ENCODE data around the gene ADAMTS6.
A peak's percentile ranks its signal among the peaks of the same experiment; 100 is the strongest.

ADAMTS6 gene

GRCh38 chr5:65483546-65484346 lies 2.0 kb upstream of the ADAMTS6 start:
- Histone ChIP-seq H3K9ac (ENCODE audit: low read length) (peak overlapping the region; percentile 59), H3K9me3 (ENCODE audit: low read length) (no peaks in the 10 kb centered on the region), H3K4me1 (ENCODE audit: insufficient read depth, low read length) (peaks cover 11% of the 10 kb centered on the region), H3K4me3 (ENCODE audit: low read depth in 1 of 2, low read length in 2 of 2) (peak overlapping the region in 1 of 2 donors; percentile 96), H3K27me3 (ENCODE audit: control insufficient read depth in 1 of 2, insufficient read depth in 2 of 2, low read length in 2 of 2) (no peaks in the 10 kb centered on the region), H3K27ac (ENCODE audit: low read depth, low read length) (peak overlapping the region; percentile 75), H3K36me3 (ENCODE audit: insufficient read depth, low read length) (no peaks in the 10 kb centered on the region)

DNA sequence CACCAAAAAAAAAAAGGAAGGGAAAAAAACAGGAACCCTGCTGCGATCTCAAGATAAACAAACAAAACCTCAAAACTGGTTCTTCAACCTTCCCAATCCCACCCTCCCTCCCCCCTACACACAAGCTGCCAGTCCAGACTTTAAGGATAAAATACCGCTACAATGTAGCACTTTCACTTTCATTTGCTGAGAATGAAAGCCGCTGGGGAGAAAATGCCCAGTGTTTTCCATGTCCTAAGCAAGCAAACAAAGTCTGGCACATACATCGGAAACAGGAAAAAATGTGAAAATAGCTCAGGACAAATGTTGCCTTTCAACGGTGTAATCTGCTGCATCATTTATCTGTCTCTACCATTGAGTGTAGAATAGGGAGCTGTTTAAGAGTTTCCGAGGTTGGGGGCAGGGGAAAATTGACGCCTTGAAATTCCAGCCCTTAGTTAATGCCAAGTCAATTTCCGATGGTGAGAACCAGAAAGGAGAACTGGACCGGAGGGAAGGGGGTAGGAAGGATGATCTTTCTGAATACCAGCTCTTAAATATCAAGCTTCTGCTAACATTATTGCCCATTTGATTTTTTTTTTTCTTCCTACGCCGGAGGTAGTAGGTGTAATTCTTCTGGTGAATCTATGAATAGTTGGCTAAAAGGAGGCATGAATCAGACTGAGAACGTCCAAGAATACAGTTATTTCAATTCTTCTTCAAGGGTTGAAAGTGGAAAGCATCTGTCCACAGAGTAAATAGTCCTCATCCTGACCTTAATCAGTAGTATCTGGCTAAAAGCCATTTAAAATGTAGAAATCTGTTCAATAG lies 1.2 kb upstream of the ADAMTS6 start:
- peak overlapping the region; percentile 75 for H3K27ac ChIP-seq (ENCODE audit: low read depth, low read length)
- peak overlapping the region; percentile 15 to 96 for H3K4me3 ChIP-seq (ENCODE audit: low read depth in 1 of 2, low read length in 2 of 2)
- H3K36me3 ChIP-seq (ENCODE audit: insufficient read depth, low read length), result no peaks in the 10 kb centered on the region
- peaks cover 13% of the 10 kb centered on the region for H3K4me1 ChIP-seq (ENCODE audit: insufficient read depth, low read length)
- H3K9ac ChIP-seq (ENCODE audit: low read length), result peak overlapping the region; percentile 59
- H3K9me3 ChIP-seq (ENCODE audit: low read length), result no peaks in the 10 kb centered on the region
- no peaks in the 10 kb centered on the region for H3K27me3 ChIP-seq (ENCODE audit: control insufficient read depth in 1 of 2, insufficient read depth in 2 of 2, low read length in 2 of 2)

GRCh38 chr5:65482296-65482735 lies 596 bp upstream of the ADAMTS6 start:
- Histone ChIP-seq H3K9me3 (ENCODE audit: low read length) (no peaks in the 10 kb centered on the region), H3K27ac (ENCODE audit: low read depth, low read length) (peak overlapping the region; percentile 75), H3K36me3 (ENCODE audit: insufficient read depth, low read length) (no peaks in the 10 kb centered on the region), H3K4me1 (ENCODE audit: insufficient read depth, low read length) (peaks cover 13% of the 10 kb centered on the region), H3K9ac (ENCODE audit: low read length) (peak overlapping the region; percentile 59), H3K4me3 (ENCODE audit: low read depth in 1 of 2, low read length in 2 of 2) (peak overlapping the region; percentile 15 to 96), H3K27me3 (ENCODE audit: control insufficient read depth in 1 of 2, insufficient read depth in 2 of 2, low read length in 2 of 2) (no peaks in the 10 kb centered on the region)

GRCh38 chr5:65481171-65481581 lies 544 bp downstream of the ADAMTS6 start:
- H3K4me1 ChIP-seq (ENCODE audit: insufficient read depth, low read length), result peaks cover 13% of the 10 kb centered on the region
- peak overlapping the region; percentile 59 for H3K9ac ChIP-seq (ENCODE audit: low read length)
- H3K27ac ChIP-seq (ENCODE audit: low read depth, low read length), result peak overlapping the region; percentile 83
- peak overlapping the region; percentile 46 to 96 for H3K4me3 ChIP-seq (ENCODE audit: low read depth in 1 of 2, low read length in 2 of 2)
- H3K27me3 ChIP-seq (ENCODE audit: control insufficient read depth in 1 of 2, insufficient read depth in 2 of 2, low read length in 2 of 2), result no peaks in the 10 kb centered on the region
- H3K9me3 ChIP-seq (ENCODE audit: low read length), result no peaks in the 10 kb centered on the region
- H3K36me3 ChIP-seq (ENCODE audit: insufficient read depth, low read length), result no peaks in the 10 kb centered on the region

DNA sequence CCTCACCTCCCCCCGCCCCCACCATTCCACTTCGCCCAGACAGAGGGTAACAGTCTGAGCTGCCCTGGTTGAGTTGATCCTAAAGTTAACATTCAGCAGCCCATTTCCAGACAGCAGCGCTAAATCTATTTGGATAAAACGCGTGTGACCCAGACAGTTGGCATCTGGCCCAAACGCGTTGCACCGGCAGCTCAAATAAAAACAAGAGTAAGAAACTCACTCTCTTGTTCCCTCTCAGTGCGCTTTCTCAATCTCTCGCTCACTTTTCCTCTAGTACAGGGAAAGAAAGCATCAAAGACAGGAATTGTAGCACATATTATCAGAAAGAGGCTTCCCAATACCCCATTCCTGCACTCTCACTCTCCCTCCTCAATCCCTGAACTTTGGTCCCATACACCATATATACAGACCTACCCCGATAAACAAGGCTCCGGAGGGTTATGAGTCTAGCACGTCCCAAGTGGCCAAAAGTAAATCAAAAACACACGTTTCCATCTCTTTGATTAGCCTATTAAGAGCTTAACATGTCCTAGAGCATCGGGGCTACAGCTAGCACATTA lies 1.3 kb downstream of the ADAMTS6 start:
- Histone ChIP-seq H3K27me3 (ENCODE audit: control insufficient read depth in 1 of 2, insufficient read depth in 2 of 2, low read length in 2 of 2) (no peaks in the 10 kb centered on the region), H3K4me1 (ENCODE audit: insufficient read depth, low read length) (peaks cover 13% of the 10 kb centered on the region), H3K4me3 (ENCODE audit: low read depth in 1 of 2, low read length in 2 of 2) (peak overlapping the region; percentile 46 to 96), H3K9ac (ENCODE audit: low read length) (peak overlapping the region; percentile 50), H3K9me3 (ENCODE audit: low read length) (no peaks in the 10 kb centered on the region), H3K36me3 (ENCODE audit: insufficient read depth, low read length) (no peaks in the 10 kb centered on the region), H3K27ac (ENCODE audit: low read depth, low read length) (peak overlapping the region; percentile 81)

DNA sequence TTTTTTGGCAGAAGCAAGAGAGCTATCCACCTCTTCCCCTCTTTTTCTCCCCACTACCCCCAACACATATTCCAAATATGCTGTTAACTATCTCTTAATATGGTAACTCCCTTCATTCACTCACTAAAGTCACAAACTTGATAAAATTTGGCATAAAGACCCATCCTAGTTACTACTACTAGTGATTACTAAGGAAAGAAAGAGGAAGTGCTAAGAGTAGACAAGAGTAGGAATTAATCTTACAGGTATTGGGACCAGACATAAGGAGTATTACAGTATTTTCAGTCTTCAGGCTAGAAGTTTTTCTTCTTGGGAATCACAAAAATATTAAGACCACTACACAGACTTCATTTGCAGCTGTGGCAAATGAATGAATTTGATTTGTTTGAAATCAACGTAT lies 2.2 kb downstream of the ADAMTS6 start:
- Histone ChIP-seq H3K27ac (ENCODE audit: low read depth, low read length) (peak overlapping the region; percentile 4), H3K4me3 (ENCODE audit: low read depth in 1 of 2, low read length in 2 of 2) (peak overlapping the region in 1 of 2 donors; percentile 96), H3K4me1 (ENCODE audit: insufficient read depth, low read length) (peaks cover 13% of the 10 kb centered on the region), H3K9me3 (ENCODE audit: low read length) (no peaks in the 10 kb centered on the region), H3K27me3 (ENCODE audit: control insufficient read depth in 1 of 2, insufficient read depth in 2 of 2, low read length in 2 of 2) (no peaks in the 10 kb centered on the region), H3K36me3 (ENCODE audit: insufficient read depth, low read length) (no peaks in the 10 kb centered on the region), H3K9ac (ENCODE audit: low read length) (no peak overlapping the region)

GRCh38 chr5:65478336-65478735 lies 3.4 kb downstream of the ADAMTS6 start:
- no peak overlapping the region for H3K9ac ChIP-seq (ENCODE audit: low read length)
- H3K36me3 ChIP-seq (ENCODE audit: insufficient read depth, low read length), result no peaks in the 10 kb centered on the region
- peaks cover 10% of the 10 kb centered on the region for H3K4me1 ChIP-seq (ENCODE audit: insufficient read depth, low read length)
- no peaks in the 10 kb centered on the region for H3K27me3 ChIP-seq (ENCODE audit: control insufficient read depth in 1 of 2, insufficient read depth in 2 of 2, low read length in 2 of 2)
- no peaks in the 10 kb centered on the region for H3K9me3 ChIP-seq (ENCODE audit: low read length)
- no peak overlapping the region for H3K4me3 ChIP-seq (ENCODE audit: low read depth in 1 of 2, low read length in 2 of 2)
- H3K27ac ChIP-seq (ENCODE audit: low read depth, low read length), result no peak overlapping the region

DNA sequence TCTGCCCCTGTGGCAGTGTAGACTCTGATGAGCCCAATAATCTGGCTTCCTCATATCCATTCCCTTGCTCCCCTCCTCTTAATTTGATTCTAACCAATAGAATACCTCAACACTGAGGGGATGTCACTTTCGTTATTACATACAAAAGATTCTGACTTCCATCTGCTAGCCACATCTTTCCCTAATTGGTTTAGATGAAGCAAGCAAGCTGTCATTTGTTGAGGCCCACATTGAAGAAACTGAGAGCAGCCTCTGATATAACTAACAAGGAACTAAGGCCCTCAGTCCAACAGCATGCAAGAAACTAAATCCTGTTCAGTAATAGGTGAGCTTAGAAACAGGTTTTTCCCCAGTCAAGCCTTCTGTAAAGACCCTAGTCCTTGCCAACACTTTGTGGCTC lies 5.8 kb downstream of the ADAMTS6 start:
- Histone ChIP-seq H3K4me3 (ENCODE audit: low read depth in 1 of 2, low read length in 2 of 2) (no peak overlapping the region), H3K27me3 (ENCODE audit: control insufficient read depth in 1 of 2, insufficient read depth in 2 of 2, low read length in 2 of 2) (no peaks in the 10 kb centered on the region), H3K36me3 (ENCODE audit: insufficient read depth, low read length) (no peaks in the 10 kb centered on the region), H3K9me3 (ENCODE audit: low read length) (no peaks in the 10 kb centered on the region), H3K9ac (ENCODE audit: low read length) (no peak overlapping the region), H3K4me1 (ENCODE audit: insufficient read depth, low read length) (peaks cover 9% of the 10 kb centered on the region), H3K27ac (ENCODE audit: low read depth, low read length) (no peak overlapping the region)

DNA sequence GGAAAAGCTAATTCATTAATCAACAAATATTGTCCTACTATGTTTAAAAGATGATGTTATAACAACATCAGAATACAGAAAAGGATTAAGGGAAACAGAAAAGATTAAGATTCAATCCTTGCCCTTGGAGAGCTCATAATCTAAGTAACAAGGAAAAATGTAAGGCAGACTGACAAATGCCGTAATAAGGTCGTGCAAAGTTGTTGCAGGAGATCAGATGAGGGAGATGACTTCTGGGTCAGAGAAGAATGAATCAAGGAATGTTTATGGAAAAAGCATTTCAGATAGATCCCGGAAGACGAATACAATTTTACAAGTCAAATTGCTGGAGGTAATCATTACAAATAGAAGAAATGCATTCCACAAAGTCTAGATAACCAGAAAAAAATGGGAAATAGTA lies 6.4 kb downstream of the ADAMTS6 start:
- no peak overlapping the region for H3K27ac ChIP-seq (ENCODE audit: low read depth, low read length)
- H3K9ac ChIP-seq (ENCODE audit: low read length), result no peak overlapping the region
- H3K9me3 ChIP-seq (ENCODE audit: low read length), result no peaks in the 10 kb centered on the region
- peaks cover 9% of the 10 kb centered on the region for H3K4me1 ChIP-seq (ENCODE audit: insufficient read depth, low read length)
- H3K4me3 ChIP-seq (ENCODE audit: low read depth in 1 of 2, low read length in 2 of 2), result no peak overlapping the region
- no peaks in the 10 kb centered on the region for H3K36me3 ChIP-seq (ENCODE audit: insufficient read depth, low read length)
- H3K27me3 ChIP-seq (ENCODE audit: control insufficient read depth in 1 of 2, insufficient read depth in 2 of 2, low read length in 2 of 2), result no peaks in the 10 kb centered on the region

- no peaks in the 10 kb centered on the region for H3K27me3 ChIP-seq (ENCODE audit: control insufficient read depth in 1 of 2, insufficient read depth in 2 of 2, low read length in 2 of 2)
- no peaks in the 10 kb centered on the region for H3K9me3 ChIP-seq (ENCODE audit: low read length)
- H3K36me3 ChIP-seq (ENCODE audit: insufficient read depth, low read length), result no peaks in the 10 kb centered on the region
- no peak overlapping the region for H3K4me3 ChIP-seq (ENCODE audit: low read depth in 1 of 2, low read length in 2 of 2)
- H3K9ac ChIP-seq (ENCODE audit: low read length), result no peak overlapping the region
- H3K27ac ChIP-seq (ENCODE audit: low read depth, low read length), result no peak overlapping the region
- H3K4me1 ChIP-seq (ENCODE audit: insufficient read depth, low read length), result peaks cover 4% of the 10 kb centered on the region
Observed at GRCh38 chr5:65474130-65474711, 7.5 kb downstream of the ADAMTS6 start.

- H3K9me3 ChIP-seq (ENCODE audit: low read length), result no peaks in the 10 kb centered on the region
- H3K36me3 ChIP-seq (ENCODE audit: insufficient read depth, low read length), result no peaks in the 10 kb centered on the region
- no peak overlapping the region for H3K4me3 ChIP-seq (ENCODE audit: low read depth in 1 of 2, low read length in 2 of 2)
- no peak overlapping the region for H3K9ac ChIP-seq (ENCODE audit: low read length)
- no peaks in the 10 kb centered on the region for H3K4me1 ChIP-seq (ENCODE audit: insufficient read depth, low read length)
- no peaks in the 10 kb centered on the region for H3K27me3 ChIP-seq (ENCODE audit: control insufficient read depth in 1 of 2, insufficient read depth in 2 of 2, low read length in 2 of 2)
- no peak overlapping the region for H3K27ac ChIP-seq (ENCODE audit: low read depth, low read length)
Observed at GRCh38 chr5:65468633-65469032, 13.1 kb downstream of the ADAMTS6 start.
